MCF 10A (cell line): ENCODE results near the gene PIK3R3. TPM values are rescaled to one million over a fixed set of nuclear protein-coding genes. Genes with fewer than 3 reads are reported as not detected.

Experiments
- BruUV-seq: library from RNA; stranded (reverse); fragments of 400-500 nt; replicated peaks from 2 replicates; lab custom pipeline; 2021; lab: Mats Ljungman, UMichigan
- CTCF ChIA-PET: fragments of 300-600 bp; sonication (Branson Sonifier 250); formaldehyde crosslinking; extraction: SDS; loops from one replicate; lab custom pipeline; 2021; ENCODE audit warnings: antibody characterized with exemption, inconsistent platforms; lab: Yijun Ruan, JAX
- POLR2A ChIA-PET: fragments of 300-600, 350-650 bp; sonication (Branson Sonifier 250); formaldehyde crosslinking; extraction: SDS; loops from one replicate; lab custom pipeline; 2020; ENCODE audit warnings: antibody characterized with exemption, inconsistent platforms; lab: Yijun Ruan, JAX
- DNase-seq: peaks from one replicate; pipeline ENCODE4 v3.0.0-alpha.2; 2018; ENCODE audit not compliant: unreplicated experiment
- H3K27ac Mint-ChIP-seq: one replicate; pipeline ENCODE4 v1.8.0; 2022; ENCODE audit warnings: mild to moderate bottlenecking, low read depth, mixed read lengths; ENCODE audit not compliant: unreplicated experiment
- H3K27me3 Mint-ChIP-seq: one replicate; pipeline ENCODE4 v1.8.0; 2022; ENCODE audit warnings: mixed read lengths; ENCODE audit not compliant: insufficient read depth, unreplicated experiment
- H3K36me3 Mint-ChIP-seq: one replicate; pipeline ENCODE4 v1.8.0; 2022; ENCODE audit warnings: mild to moderate bottlenecking, moderate library complexity, mixed read lengths; ENCODE audit not compliant: insufficient read depth, unreplicated experiment
- H3K4me1 Mint-ChIP-seq: one replicate; pipeline ENCODE4 v1.8.0; 2022; ENCODE audit warnings: mixed read lengths; ENCODE audit not compliant: insufficient read depth, unreplicated experiment
- H3K4me3 Mint-ChIP-seq: one replicate; pipeline ENCODE4 v1.8.0; 2022; ENCODE audit warnings: mild to moderate bottlenecking, moderate library complexity, mixed read lengths; ENCODE audit not compliant: unreplicated experiment
- H3K9me3 Mint-ChIP-seq: one replicate; pipeline ENCODE4 v1.8.0; 2022; ENCODE audit warnings: mixed read lengths; ENCODE audit not compliant: unreplicated experiment
- CTCF ChIP-seq: fragments of 200-600 bp; IDR thresholded peaks from one replicate; pipeline ENCODE4 v1.8.0; 2022; ENCODE audit warnings: antibody characterized with exemption, mild to moderate bottlenecking; ENCODE audit not compliant: unreplicated experiment
- intact Hi-C: fragments of 100-400 bp; cut with micrococcal nuclease; formaldehyde crosslinking; loops from 2 replicates; pipeline ENCODE4 v1.14.1; 2022
- total RNA-seq: library from RNA; stranded (reverse); gene quantifications from 2 replicates; pipeline ENCODE4 v1.2.3, GENCODE V29; 2022

Gene PIK3R3
- total RNA-seq, 1 experiment from 2014 or later: 9.3 TPM

- POLR2A ChIA-PET: interaction anchor here (3.8 kb wide), 1 partner anchor 45 kb away, joined by 46 read pairs; no protein-coding TSS in a partner anchor
- no TSS peak for BruUV-seq
- H3K9me3 Mint-ChIP-seq: no peaks in the 10 kb centered on the region
- peaks cover 22% of the 10 kb centered on the region for H3K4me1 Mint-ChIP-seq
- no peak for DNase-seq
- intact Hi-C loops: no loop called here
- no peak overlapping the region for H3K4me3 Mint-ChIP-seq
- H3K27me3 Mint-ChIP-seq: no peaks in the 10 kb centered on the region
- CTCF ChIA-PET: interaction anchor here (0.6 to 1.9 kb wide), 3 partner anchors 45 to 256 kb away, joined by 4 to 5 read pairs (median 4); no protein-coding TSS in a partner anchor
- TF ChIP-seq CTCF: no peak
- peaks cover 13% of the 10 kb centered on the region for H3K36me3 Mint-ChIP-seq
- H3K27ac Mint-ChIP-seq: no peak overlapping the region
Observed at GRCh38 chr1:46136711-46137110, 4.3 kb upstream of the PIK3R3 start.

DNA sequence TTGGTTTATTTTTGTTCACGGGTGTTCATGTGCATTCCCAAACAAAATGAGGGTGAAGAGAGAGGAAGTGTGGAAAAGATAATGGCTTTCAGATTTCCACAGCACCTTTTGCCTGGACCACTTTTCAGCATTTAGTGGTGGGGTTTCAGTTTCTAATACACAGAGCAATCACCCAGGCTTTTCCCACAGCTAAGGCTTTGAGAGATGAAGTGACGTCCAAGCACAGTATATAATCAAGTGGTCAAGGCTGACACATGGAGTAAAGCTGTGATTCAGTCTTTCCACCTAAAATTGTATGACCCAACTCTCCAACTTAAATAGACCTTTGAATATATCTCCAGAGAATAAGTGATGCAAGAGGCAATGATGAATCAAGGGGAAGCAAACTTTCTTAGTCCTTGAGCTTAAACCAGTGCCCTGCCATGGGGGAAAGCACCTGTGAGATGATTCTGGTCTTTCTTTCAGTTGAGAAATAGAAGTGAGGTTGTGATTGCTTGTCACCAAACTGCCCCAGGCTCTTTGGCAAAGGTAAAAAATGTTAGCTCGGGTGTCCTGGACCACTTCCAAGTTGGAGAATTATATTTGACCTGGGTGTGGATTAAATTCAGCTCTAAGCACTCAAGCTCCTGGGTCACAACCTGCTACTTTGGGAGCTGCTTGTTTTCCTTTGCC is 2.4 kb upstream of the PIK3R3 start:
- Mint-ChIP-seq H3K36me3 (peaks cover 13% of the 10 kb centered on the region), H3K4me1 (peaks cover 31% of the 10 kb centered on the region), H3K4me3 (peak overlapping the region; percentile 75), H3K9me3 (no peaks in the 10 kb centered on the region), H3K27ac (peak overlapping the region; percentile 87), H3K27me3 (no peaks in the 10 kb centered on the region)
- BruUV-seq: no TSS peak
- DNase-seq: peak; percentile 97
- intact Hi-C loops: loop anchor here (5.0 kb wide), 1 partner anchor 88 kb away; no protein-coding TSS in a partner anchor
- no peak for TF ChIP-seq CTCF
- ChIA-PET CTCF (interaction anchor here (0.5 to 2.0 kb wide), 11 partner anchors 12 to 95 kb away, joined by 3 to 15 read pairs (median 4); partner anchors contain the start of genes LURAP1 and POMGNT1), POLR2A (interaction anchor here (0.6 to 3.8 kb wide), 30 partner anchors 9 to 584 kb away, joined by 3 to 49 read pairs (median 5); partner anchors contain the start of genes EFCAB14, GPBP1L1, LRRC41 and MAST2)

DNA sequence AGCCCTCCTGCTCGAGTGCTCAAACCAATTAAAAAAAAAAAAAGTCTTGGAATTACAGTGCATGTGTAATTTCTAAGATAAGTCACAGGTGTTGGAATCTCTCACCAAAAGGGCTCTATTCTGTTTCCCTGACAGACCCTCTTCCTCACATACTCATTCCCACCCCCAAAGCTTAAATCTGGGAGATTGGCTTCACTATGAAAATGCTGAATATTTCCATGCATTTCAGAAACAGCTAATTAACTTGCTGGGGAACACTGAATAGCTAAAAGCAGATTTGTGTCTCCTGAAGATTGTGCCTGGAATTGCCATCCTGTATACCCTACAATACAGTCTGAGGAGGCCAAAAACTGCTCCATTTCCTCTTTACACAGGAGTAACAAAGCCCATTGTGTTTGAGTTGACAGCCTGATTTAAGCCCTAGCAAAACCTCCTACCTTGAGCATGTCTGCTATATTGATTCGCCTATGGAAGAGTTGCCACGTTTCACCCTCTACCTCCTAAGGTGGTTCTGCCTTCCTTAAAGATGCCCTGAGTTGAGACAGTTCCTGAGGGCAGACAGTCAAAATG is 1.4 kb upstream of the PIK3R3 start:
- H3K4me1 Mint-ChIP-seq: peaks cover 40% of the 10 kb centered on the region
- ChIA-PET CTCF (interaction anchor here (0.5 to 2.0 kb wide), 3 partner anchors 14 to 48 kb away, joined by 3 to 15 read pairs (median 8); no protein-coding TSS in a partner anchor), POLR2A (interaction anchor here (0.6 to 3.8 kb wide), 13 partner anchors 8 to 448 kb away, joined by 4 to 49 read pairs (median 5); partner anchors contain the start of genes GPBP1L1 and TSPAN1)
- H3K4me3 Mint-ChIP-seq: peak overlapping the region; percentile 75
- intact Hi-C loops: loop anchor here (5.0 kb wide), 1 partner anchor 88 kb away; no protein-coding TSS in a partner anchor
- H3K27ac Mint-ChIP-seq: peak overlapping the region; percentile 100
- no peaks in the 10 kb centered on the region for H3K9me3 Mint-ChIP-seq
- no TSS peak for BruUV-seq
- no peaks in the 10 kb centered on the region for H3K27me3 Mint-ChIP-seq
- DNase-seq: no peak
- peaks cover 13% of the 10 kb centered on the region for H3K36me3 Mint-ChIP-seq
- no peak for TF ChIP-seq CTCF
